OCI-LY1 (cell line): ENCODE data around the gene TRIM59.

Experiments used
- H2AFZ ChIP-seq: fragments of 200-600 bp; sonication (generic), shearing (Covaris generic); 2 replicates; pipeline ENCODE4 v1.6.0; 2014; ENCODE audit warnings: antibody characterized with exemption, mild to moderate bottlenecking, low read length
- H3F3A ChIP-seq: fragments of 200-600 bp; sonication (generic), shearing (Covaris generic); 2 replicates; pipeline ENCODE4 v1.6.0; 2014; ENCODE audit warnings: mild to moderate bottlenecking, antibody characterized with exemption, low read length, moderate library complexity; ENCODE audit not compliant: insufficient read depth
- H3K27ac ChIP-seq: fragments of 200-600 bp; sonication (generic); 2 replicates; pipeline ENCODE4 v1.5.1; 2014; ENCODE audit warnings: low read length, mixed run types, mild to moderate bottlenecking, low read depth; ENCODE audit not compliant: poor library complexity, severe bottlenecking
- H3K27me3 ChIP-seq: fragments of 200-600 bp; sonication (generic); 2 replicates; pipeline ENCODE4 v1.6.0; 2014; ENCODE audit warnings: antibody characterized with exemption, mild to moderate bottlenecking, low read length, moderate library complexity; ENCODE audit not compliant: insufficient read depth
- H3K36me3 ChIP-seq: fragments of 200-600 bp; sonication (generic); 2 replicates; pipeline ENCODE4 v1.6.1; 2014; ENCODE audit warnings: mild to moderate bottlenecking, antibody characterized with exemption, low read length, moderate library complexity, mixed read lengths; ENCODE audit not compliant: insufficient read depth
- H3K4me1 ChIP-seq: fragments of 200-600 bp; sonication (generic); 2 replicates; pipeline ENCODE4 v1.5.1; 2014; ENCODE audit warnings: mild to moderate bottlenecking, low read length, moderate library complexity; ENCODE audit not compliant: insufficient read depth, severe bottlenecking
- H3K4me2 ChIP-seq: fragments of 200-600 bp; sonication (generic), shearing (Covaris generic); 2 replicates; pipeline ENCODE4 v1.6.1; 2014; ENCODE audit warnings: low read length
- H3K4me3 ChIP-seq: fragments of 200-600 bp; sonication (generic); 2 replicates; pipeline ENCODE4 v1.5.1; 2014; ENCODE audit warnings: low read length, low read depth, mild to moderate bottlenecking, mixed read lengths; ENCODE audit not compliant: poor library complexity, severe bottlenecking
- H3K79me2 ChIP-seq: fragments of 200-600 bp; shearing (Covaris generic); 2 replicates; pipeline ENCODE4 v1.6.1; 2016; ENCODE audit warnings: mixed run types, low read length, mixed read lengths; ENCODE audit not compliant: insufficient read depth
- H3K9ac ChIP-seq: fragments of 200-600 bp; sonication (generic), shearing (Covaris generic); 2 replicates; pipeline ENCODE4 v1.6.1; 2014; ENCODE audit warnings: mild to moderate bottlenecking, low read length, mixed read lengths
- H3K9me2 ChIP-seq: fragments of 200-600 bp; sonication (generic), shearing (Covaris generic); 2 replicates; pipeline ENCODE4 v1.6.1; 2014; ENCODE audit warnings: low read depth, mild to moderate bottlenecking, low read length, mixed read lengths
- H3K9me3 ChIP-seq: fragments of 200-600 bp; shearing (Covaris generic); 2 replicates; pipeline ENCODE4 v1.6.1; 2014; ENCODE audit warnings: low read length, mixed read lengths
- H4K20me1 ChIP-seq: fragments of 200-600 bp; sonication (generic), shearing (Covaris generic); 2 replicates; pipeline ENCODE4 v1.6.0; 2016; ENCODE audit warnings: mild to moderate bottlenecking, low read length; ENCODE audit not compliant: insufficient read depth
- CTCF ChIP-seq: fragments of 200-600 bp; sonication (generic), shearing (Covaris generic); IDR thresholded peaks from 2 replicates; pipeline ENCODE4 v1.5.1; 2017; ENCODE audit warnings: mild to moderate bottlenecking, antibody characterized with exemption, low read length, moderate library complexity, mixed read lengths
- EZH2 ChIP-seq: fragments of 200-600 bp; sonication (generic), shearing (Covaris generic); IDR thresholded peaks from 2 replicates; pipeline ENCODE4 v1.8.0; 2017; ENCODE audit warnings: borderline replicate concordance, mixed run types, mild to moderate bottlenecking, antibody characterized with exemption, low read length, moderate library complexity, mixed read lengths

TRIM59 gene

GRCh38 chr3:160400702-160401150 is 48.9 kb downstream of the TRIM59 start:
- Histone ChIP-seq H3K27ac (peak overlapping the region; percentile 89), H3K4me1 (peaks cover 59% of the 10 kb centered on the region), H3F3A (no peaks in the 10 kb centered on the region), H4K20me1 (no peaks in the 10 kb centered on the region), H3K9ac (peak overlapping the region; percentile 90), H3K4me2 (peak overlapping the region; percentile 93), H3K79me2 (peaks cover 87% of the 10 kb centered on the region), H3K36me3 (peaks cover 60% of the 10 kb centered on the region), H3K9me3 (no peaks in the 10 kb centered on the region), H2AFZ (no peak overlapping the region), H3K9me2 (no peaks in the 10 kb centered on the region), H3K27me3 (no peaks in the 10 kb centered on the region), H3K4me3 (peak overlapping the region; percentile 84)
- TF ChIP-seq CTCF (no peak), EZH2 (no peak)

- no peak overlapping the region for H2AFZ ChIP-seq
- H3K4me1 ChIP-seq = peaks cover 60% of the 10 kb centered on the region
- peak overlapping the region; percentile 89 for H3K27ac ChIP-seq
- no peaks in the 10 kb centered on the region for H3K9me3 ChIP-seq
- TF ChIP-seq CTCF (no peak), EZH2 (no peak)
- peak overlapping the region; percentile 84 for H3K4me3 ChIP-seq
- peaks cover 55% of the 10 kb centered on the region for H3K36me3 ChIP-seq
- peaks cover 82% of the 10 kb centered on the region for H3K79me2 ChIP-seq
- no peaks in the 10 kb centered on the region for H3K27me3 ChIP-seq
- no peaks in the 10 kb centered on the region for H3F3A ChIP-seq
- H3K4me2 ChIP-seq = peak overlapping the region; percentile 93
- no peaks in the 10 kb centered on the region for H4K20me1 ChIP-seq
- peak overlapping the region; percentile 90 for H3K9ac ChIP-seq
- H3K9me2 ChIP-seq = no peaks in the 10 kb centered on the region
Measured at GRCh38 chr3:160400030-160400701, 49.4 kb downstream of the TRIM59 start.

- peak within 1 kb of the TSS; percentile 90 for H3K9ac ChIP-seq
- H3K4me2 ChIP-seq = peak within 1 kb of the TSS; percentile 93
- peaks cover 54% of the 10 kb centered on the region for H3K4me1 ChIP-seq
- H3K36me3 ChIP-seq = peaks cover 47% of the 10 kb centered on the region
- no peaks in the 10 kb centered on the region for H3K9me3 ChIP-seq
- H3K4me3 ChIP-seq = peak within 1 kb of the TSS; percentile 84
- no peaks in the 10 kb centered on the region for H4K20me1 ChIP-seq
- peak within 1 kb of the TSS; percentile 89 for H3K27ac ChIP-seq
- H3K9me2 ChIP-seq = no peaks in the 10 kb centered on the region
- TF ChIP-seq CTCF = no peak
- TF ChIP-seq EZH2 = no peak
- H3K27me3 ChIP-seq = no peaks in the 10 kb centered on the region
- peak within 1 kb of the TSS; percentile 77; the same call in 1 of the 2 replicates for H2AFZ ChIP-seq
- H3K79me2 ChIP-seq = peaks cover 80% of the 10 kb centered on the region
- H3F3A ChIP-seq = no peaks in the 10 kb centered on the region
Measured at GRCh38 chr3:160399125-160400029, 50.2 kb downstream of the TRIM59 start, which contains the start of the genes IFT80 and SMC4. Gene IFT80, minus strand, starts transcription at chr3:160399225. Its CDS starts 14,625 bp downstream, at chr3:160384600. Gene SMC4, plus strand, starts transcription at chr3:160399650. Its CDS starts 1,177 bp downstream, at chr3:160400827.
